DOHH2 (cell line): ENCODE data around the gene TRPC4.
"Not testable (repeated sequence)": the region's sequence is repeated elsewhere in the genome, so short reads cannot be mapped to it uniquely, and the experiment has no call there.

Experiments
- H3F3A ChIP-seq: fragments of 200-600 bp; sonication (generic), shearing (Covaris generic); 2 replicates; pipeline ENCODE4 v1.6.0; 2016; ENCODE audit warnings: antibody characterized with exemption, mild to moderate bottlenecking; ENCODE audit not compliant: control insufficient read depth, insufficient read depth
- H3K27ac ChIP-seq: fragments of 200-600 bp; sonication (generic); 2 replicates; pipeline ENCODE4 v1.5.1; 2014; ENCODE audit warnings: low read depth, mild to moderate bottlenecking, low read length, moderate library complexity
- H3K27me3 ChIP-seq: fragments of 200-600 bp; sonication (generic); 2 replicates; pipeline ENCODE4 v1.6.1; 2014; ENCODE audit warnings: mild to moderate bottlenecking, low read length, mixed read lengths; ENCODE audit not compliant: control insufficient read depth
- H3K36me3 ChIP-seq: fragments of 200-600 bp; sonication (generic); 2 replicates; pipeline ENCODE4 v1.6.1; 2014; ENCODE audit warnings: mild to moderate bottlenecking, low read length, moderate library complexity, mixed read lengths; ENCODE audit not compliant: control insufficient read depth
- H3K4me1 ChIP-seq: fragments of 200-600 bp; sonication (generic); 2 replicates; pipeline ENCODE4 v1.6.1; 2014; ENCODE audit warnings: mild to moderate bottlenecking, low read length, mixed read lengths; ENCODE audit not compliant: control insufficient read depth
- H3K4me2 ChIP-seq: fragments of 200-600 bp; sonication (generic); 2 replicates; pipeline ENCODE4 v1.6.0; 2014; ENCODE audit warnings: mild to moderate bottlenecking, low read length, moderate library complexity
- H3K4me3 ChIP-seq: fragments of 200-600 bp; sonication (generic); 2 replicates; pipeline ENCODE4 v1.5.1; 2014; ENCODE audit warnings: mild to moderate bottlenecking, low read length, mixed read lengths
- H3K79me2 ChIP-seq: fragments of 200-600 bp; sonication (generic); 2 replicates; pipeline ENCODE4 v1.6.1; 2014; ENCODE audit warnings: mild to moderate bottlenecking, low read length, mixed read lengths; ENCODE audit not compliant: control insufficient read depth
- H3K9me2 ChIP-seq: fragments of 200-600 bp; sonication (generic); replicated peaks from 2 replicates; pipeline ENCODE4 v1.6.1; 2014; ENCODE audit warnings: mild to moderate bottlenecking, low read length, mixed read lengths; ENCODE audit not compliant: control insufficient read depth
- H3K9me3 ChIP-seq: fragments of 200-600 bp; sonication (generic); 2 replicates; pipeline ENCODE4 v1.6.1; 2014; ENCODE audit warnings: antibody characterized with exemption, low read length, mixed read lengths; ENCODE audit not compliant: control insufficient read depth, insufficient read depth
- H4K20me1 ChIP-seq: fragments of 200-600 bp; sonication (generic); 2 replicates; pipeline ENCODE4 v1.6.0; 2014; ENCODE audit warnings: low read depth, mild to moderate bottlenecking, antibody characterized with exemption, low read length, moderate library complexity; ENCODE audit not compliant: control insufficient read depth, insufficient read depth
- CTCF ChIP-seq: fragments of 200-600 bp; sonication (generic); IDR thresholded peaks from one replicate; pipeline ENCODE4 v1.5.1; 2014; ENCODE audit warnings: antibody characterized with exemption, mild to moderate bottlenecking, low read depth, low read length; ENCODE audit not compliant: poor library complexity, severe bottlenecking
- EZH2phosphoT487 ChIP-seq: fragments of 200-600 bp; sonication (generic); IDR thresholded peaks from 2 replicates; pipeline ENCODE4 v1.6.1; 2017; ENCODE audit warnings: borderline replicate concordance, mild to moderate bottlenecking, antibody characterized with exemption, low read length, moderate library complexity, mixed read lengths

TRPC4 gene

GRCh38 chr13:37595162-37595561, 274.4 kb downstream of the TRPC4 start:
- TF ChIP-seq EZH2phosphoT487 (no peak), CTCF (no peak)
- no peaks in the 10 kb centered on the region for H4K20me1 ChIP-seq
- H3K27ac ChIP-seq: no peak overlapping the region
- no peaks in the 10 kb centered on the region for H3K36me3 ChIP-seq
- H3K4me2 ChIP-seq: no peak overlapping the region
- H3K4me3 ChIP-seq: no peak overlapping the region
- H3K9me2 ChIP-seq: no peaks in the 10 kb centered on the region
- H3K79me2 ChIP-seq: no peaks in the 10 kb centered on the region
- no peaks in the 10 kb centered on the region for H3K9me3 ChIP-seq
- H3F3A ChIP-seq: no peaks in the 10 kb centered on the region
- H3K4me1 ChIP-seq: no peaks in the 10 kb centered on the region
- H3K27me3 ChIP-seq: no peaks in the 10 kb centered on the region

- H3K79me2 ChIP-seq: no peaks in the 10 kb centered on the region
- H3K9me2 ChIP-seq: no peaks in the 10 kb centered on the region
- H3K4me2 ChIP-seq: no peak overlapping the region
- H3K27me3 ChIP-seq: no peaks in the 10 kb centered on the region
- no peaks in the 10 kb centered on the region for H4K20me1 ChIP-seq
- no peaks in the 10 kb centered on the region for H3K36me3 ChIP-seq
- no peaks in the 10 kb centered on the region for H3K4me1 ChIP-seq
- H3K9me3 ChIP-seq: no peaks in the 10 kb centered on the region
- no peak overlapping the region for H3K27ac ChIP-seq
- H3K4me3 ChIP-seq: no peak overlapping the region
- no peaks in the 10 kb centered on the region for H3F3A ChIP-seq
- TF ChIP-seq CTCF: no peak
- no peak for TF ChIP-seq EZH2phosphoT487
These were observed 275.0 kb downstream of the TRPC4 start for GRCh38 chr13:37594550-37594949.

GRCh38 chr13:37589381-37589780, 280.2 kb downstream of the TRPC4 start:
- H3K27ac ChIP-seq, H3K79me2 ChIP-seq, H3F3A ChIP-seq, H3K4me1 ChIP-seq, H3K4me3 ChIP-seq, H3K4me2 ChIP-seq, H3K27me3 ChIP-seq, H3K9me3 ChIP-seq, H3K9me2 ChIP-seq, H3K36me3 ChIP-seq, H4K20me1 ChIP-seq: not testable (repeated sequence)

GRCh38 chr13:37587236-37587635, 282.3 kb downstream of the TRPC4 start:
- Histone ChIP-seq H3K79me2 (no peaks in the 10 kb centered on the region), H3K27me3 (no peaks in the 10 kb centered on the region), H3K9me2 (no peaks in the 10 kb centered on the region), H3K36me3 (no peaks in the 10 kb centered on the region), H3K27ac (no peak overlapping the region), H3F3A (no peaks in the 10 kb centered on the region), H3K4me3 (no peak overlapping the region), H4K20me1 (no peaks in the 10 kb centered on the region), H3K4me1 (no peaks in the 10 kb centered on the region), H3K9me3 (no peaks in the 10 kb centered on the region), H3K4me2 (no peak overlapping the region)
- no peak for TF ChIP-seq CTCF
- TF ChIP-seq EZH2phosphoT487: no peak
